GM12891 (cell line): ENCODE measurements around the gene PPM1D.

Experiments
- POLR2A ChIP-seq: IDR thresholded peaks from 2 replicates; pipeline ENCODE4 v1.6.1; 2011; ENCODE audit warnings: low read depth, low read length, control low read depth
- POLR2AphosphoS5 ChIP-seq: IDR thresholded peaks from 2 replicates; pipeline ENCODE4 v1.6.1; 2011; ENCODE audit warnings: low read depth, low read length, control low read depth
- TAF1 ChIP-seq: IDR thresholded peaks from 2 replicates; pipeline ENCODE4 v1.6.1; 2011; ENCODE audit warnings: low read depth, low read length, control low read depth

DNA sequence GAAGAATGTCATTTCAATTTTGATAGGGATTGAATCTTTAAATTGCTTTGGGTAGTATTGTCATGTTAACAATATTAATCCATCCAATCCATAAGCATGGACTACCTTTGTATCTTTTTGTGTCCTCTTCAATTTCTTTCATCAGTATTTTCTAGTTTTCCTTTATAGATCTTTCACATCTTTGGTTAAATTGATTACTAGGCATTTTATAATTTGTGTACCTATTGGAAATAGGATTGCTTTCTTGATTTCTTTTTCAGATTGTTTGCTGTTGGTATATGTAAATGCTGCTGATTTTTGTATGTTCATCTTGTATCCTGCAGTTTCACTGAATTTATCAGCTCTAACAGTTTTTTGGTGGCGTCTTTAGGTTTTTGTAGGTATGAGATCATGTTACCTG lies 53.6 kb downstream of the PPM1D start:
- TF ChIP-seq POLR2AphosphoS5: no peak
- no peak for TF ChIP-seq POLR2A
- TF ChIP-seq TAF1: no peak
